HL-60 (cell line): ENCODE data around the gene MTMR12.
"Not testable (repeated sequence)": the region's sequence is repeated elsewhere in the genome, so short reads cannot be mapped to it uniquely, and the experiment has no call there.

Experiments used
- DNase-seq, 2 experiments: peaks; one replicate each; pipeline ENCODE4 v3.0.0-alpha.2; 2010 to 2020; ENCODE audit warnings: low read depth in 1 of 2, low spot score in 1 of 2
- H3K27ac ChIP-seq: fragments of 250-450 bp; sonication (Bioruptor Pico); replicated peaks from 2 replicates; pipeline ENCODE4 v1.5.1; 2020; ENCODE audit warnings: mild to moderate bottlenecking, moderate library complexity
- H3K27me3 ChIP-seq: fragments of 250-450 bp; sonication (Bioruptor Pico); 2 replicates; pipeline ENCODE4 v1.5.1; 2021; ENCODE audit warnings: mild to moderate bottlenecking, moderate library complexity; ENCODE audit not compliant: insufficient read depth, poor library complexity, severe bottlenecking
- H3K4me3 ChIP-seq: replicated peaks from 2 replicates; pipeline ENCODE4 v1.5.1; 2011; ENCODE audit warnings: mild to moderate bottlenecking, control low read depth, low read length; ENCODE audit not compliant: insufficient read depth
- CTCF ChIP-seq: IDR thresholded peaks from one replicate; pipeline ENCODE4 v1.5.1; 2011; ENCODE audit warnings: low read length, control low read depth, inconsistent platforms; ENCODE audit not compliant: insufficient read depth
- GABPA ChIP-seq: IDR thresholded peaks from 2 replicates; pipeline ENCODE4 v1.6.1; 2012; ENCODE audit warnings: low read depth
- POLR2AphosphoS5 ChIP-seq: IDR thresholded peaks from 2 replicates; pipeline ENCODE4 v1.6.1; 2012; ENCODE audit warnings: low read depth
- REST ChIP-seq: IDR thresholded peaks from 2 replicates; pipeline ENCODE4 v1.6.1; 2012; ENCODE audit warnings: low read depth; ENCODE audit not compliant: insufficient replicate concordance
- SPI1 ChIP-seq: IDR thresholded peaks from 2 replicates; pipeline ENCODE4 v1.6.1; 2012; ENCODE audit warnings: low read depth, mild to moderate bottlenecking, borderline replicate concordance

Gene MTMR12

DNA sequence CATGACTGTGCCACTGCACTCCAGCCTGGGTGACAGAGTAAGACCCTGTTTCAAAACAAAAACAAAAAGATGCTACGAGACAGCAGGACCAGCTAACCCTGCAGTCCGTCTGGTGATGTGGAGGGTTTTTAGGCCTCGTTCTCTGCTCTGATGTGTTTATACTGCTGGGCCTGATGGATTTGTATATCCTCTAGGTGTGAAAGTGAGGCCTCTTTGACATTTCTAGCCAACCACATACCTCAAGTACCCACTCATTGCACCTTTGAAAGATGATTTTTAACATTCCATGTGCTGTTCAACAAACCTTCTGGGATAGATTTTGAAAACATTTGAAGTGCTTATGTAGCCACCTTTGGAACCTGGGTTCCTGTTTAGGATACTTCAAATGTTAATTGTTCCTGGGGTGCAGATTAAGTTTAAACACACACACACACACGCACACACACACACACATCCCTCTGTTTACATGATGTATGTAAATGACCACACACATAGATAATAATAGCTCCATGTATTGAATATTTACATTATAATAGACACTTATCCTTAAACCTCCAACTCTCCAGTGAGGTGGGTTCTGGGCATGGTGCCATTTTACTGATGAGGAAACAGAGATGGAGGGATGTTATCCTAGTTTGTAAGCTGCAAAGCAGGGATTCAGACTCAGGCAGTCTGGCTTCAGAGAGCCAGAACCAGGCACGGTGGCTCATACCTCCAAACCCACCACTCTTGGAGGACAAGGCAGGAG lies 89.8 kb downstream of the MTMR12 start:
- Histone ChIP-seq H3K27ac (no peak overlapping the region), H3K27me3 (no peaks in the 10 kb centered on the region), H3K4me3 (no peak overlapping the region)
- no peak for TF ChIP-seq GABPA
- TF ChIP-seq CTCF = no peak
- TF ChIP-seq REST = no peak
- TF ChIP-seq POLR2AphosphoS5 = no peak
- TF ChIP-seq SPI1 = no peak
- DNase-seq = no peak

GRCh38 chr5:32217886-32218396 lies 94.8 kb downstream of the MTMR12 start:
- peak in 1 of 2 experiments; percentile 82 for DNase-seq
- no peaks in the 10 kb centered on the region for H3K27me3 ChIP-seq
- no peak overlapping the region for H3K4me3 ChIP-seq
- peak overlapping the region; percentile 70 for H3K27ac ChIP-seq
- TF ChIP-seq REST (no peak), POLR2AphosphoS5 (peak; percentile 60)

- H3K27me3 ChIP-seq, H3K4me3 ChIP-seq, H3K27ac ChIP-seq, DNase-seq: not testable (repeated sequence)
These were observed 98.4 kb downstream of the MTMR12 start for GRCh38 chr5:32214344-32214743.

GRCh38 chr5:32210151-32210550 lies 102.6 kb downstream of the MTMR12 start:
- Histone ChIP-seq H3K27me3 (no peaks in the 10 kb centered on the region), H3K4me3 (no peak overlapping the region), H3K27ac (peak overlapping the region; percentile 83)
- DNase-seq = no peak
- no peak for TF ChIP-seq REST
- no peak for TF ChIP-seq GABPA
- TF ChIP-seq POLR2AphosphoS5 = no peak
- TF ChIP-seq SPI1 = no peak
- TF ChIP-seq CTCF = no peak

- not testable (repeated sequence) for H3K27ac ChIP-seq, H3K27me3 ChIP-seq, DNase-seq, H3K4me3 ChIP-seq
These were observed 103.9 kb downstream of the MTMR12 start for GRCh38 chr5:32208837-32209236.
